K562 (cell line): ENCODE results near the gene RUNX1. TPM values are rescaled to one million over a fixed set of nuclear protein-coding genes. Genes with fewer than 3 reads are reported as not detected.

Experiments
- CBFB ChIP-seq: sonication (generic); formaldehyde crosslinking; IDR thresholded peaks from 2 replicates; pipeline ENCODE4 v1.4.0; 2020; ENCODE audit warnings: mild to moderate bottlenecking, missing genetic modification reagents
- E2F3 ChIP-seq: fragments of 250-450 bp; sonication (Bioruptor Pico); IDR thresholded peaks from 2 replicates; pipeline ENCODE4 v1.4.0; 2020; ENCODE audit warnings: mild to moderate bottlenecking
- FOS ChIP-seq: IDR thresholded peaks from 3 replicates; pipeline ENCODE4 v1.6.1; 2011; ENCODE audit not compliant: insufficient read length; ENCODE audit errors: extremely low read depth
- MEF2D ChIP-seq: conservative IDR thresholded peaks from 2 replicates; pipeline ENCODE4 v1.6.1; 2016; ENCODE audit warnings: low read depth, missing genetic modification characterization, missing compliant biosample characterization
- PHTF2 ChIP-seq: fragments of 250-450 bp; sonication (Bioruptor Pico); IDR thresholded peaks from 2 replicates; pipeline ENCODE4 v1.5.0; 2021; ENCODE audit warnings: mild to moderate bottlenecking
- SIN3B ChIP-seq: fragments of 450-650 bp; IDR thresholded peaks from 2 replicates; pipeline ENCODE4 v1.6.1; 2017; ENCODE audit warnings: low read depth, mild to moderate bottlenecking, moderate library complexity
- ZKSCAN8 ChIP-seq: fragments of 200-800 bp; sonication (Bioruptor generic); IDR thresholded peaks from 2 replicates; pipeline ENCODE4 v1.6.1; 2016; ENCODE audit warnings: missing genetic modification characterization, missing compliant biosample characterization
- ZNF830 ChIP-seq: fragments of 250-450 bp; sonication (Bioruptor Pico); IDR thresholded peaks from 2 replicates; pipeline ENCODE4 v1.5.0; 2021; ENCODE audit warnings: mild to moderate bottlenecking
- polyA plus RNA-seq, 8 experiments: library from polyadenylated mRNA; depleted of rRNA in 4 of 8; stranded (reverse) in 5 of 8; unstranded in 3 of 8; fragments of >200 nt; fragmentation: Nextera tagmentation in 2 of 8; fragmentation: Illumina TruSeq in 1 of 8; extraction: Ambion mirVana in 2 of 8; extraction: Trizol in 1 of 8; gene quantifications; 2 replicates each; pipeline versions ENCODE4 v1.2.1 to v1.2.3, GENCODE V29; 2011 to 2014; ENCODE audit warnings: inconsistent platforms in 1 of 8, missing spikeins in 1 of 8
- total RNA-seq, 7 experiments: library from RNA; depleted of rRNA in 6 of 7; stranded (reverse); fragments of >200 nt in 6 of 7; fragmentation: Illumina TruSeq in 2 of 7; extraction: Trizol in 2 of 7; gene quantifications; 2 replicates each; pipeline versions ENCODE4 v1.2.1 to v1.2.3, GENCODE V29; 2011 to 2021; ENCODE audit warnings: low replicate concordance in 1 of 7
- TF ChIP-seq, protein P1 (sequence below): fragments of 450-650 bp; IDR thresholded peaks from one replicate; pipeline ENCODE4 v1.6.1; 2018; ENCODE audit warnings: mild to moderate bottlenecking, moderate library complexity; ENCODE audit not compliant: partially characterized antibody
- TF ChIP-seq, protein P2 (sequence below): fragments of 450-650 bp; IDR thresholded peaks from 2 replicates; pipeline ENCODE4 v1.6.1; 2016; ENCODE audit warnings: mild to moderate bottlenecking
- TF ChIP-seq, protein P3 (sequence below): fragments of 250-450 bp; sonication (Bioruptor Pico); IDR thresholded peaks from 2 replicates; pipeline ENCODE4 v1.4.0; 2020
- TF ChIP-seq, protein P4 (sequence below): fragments of 450-650 bp; formaldehyde crosslinking; IDR thresholded peaks from 2 replicates; pipeline ENCODE4 v1.4.0; 2020; ENCODE audit warnings: mild to moderate bottlenecking, moderate library complexity
- TF ChIP-seq, protein P5 (sequence below): IDR thresholded peaks from 2 replicates; pipeline ENCODE4 v1.6.1; 2011; ENCODE audit warnings: borderline replicate concordance, low read depth, mild to moderate bottlenecking, moderate library complexity, low read length; ENCODE audit not compliant: insufficient read depth, poor library complexity, severe bottlenecking

Gene RUNX1
- total and polyA plus RNA-seq, 9 of the 15 experiments (the other 6 are each of a cell fraction or from before 2014, with no cell fraction given) = 2.2 to 68.6 (median 17.8) TPM

DNA sequence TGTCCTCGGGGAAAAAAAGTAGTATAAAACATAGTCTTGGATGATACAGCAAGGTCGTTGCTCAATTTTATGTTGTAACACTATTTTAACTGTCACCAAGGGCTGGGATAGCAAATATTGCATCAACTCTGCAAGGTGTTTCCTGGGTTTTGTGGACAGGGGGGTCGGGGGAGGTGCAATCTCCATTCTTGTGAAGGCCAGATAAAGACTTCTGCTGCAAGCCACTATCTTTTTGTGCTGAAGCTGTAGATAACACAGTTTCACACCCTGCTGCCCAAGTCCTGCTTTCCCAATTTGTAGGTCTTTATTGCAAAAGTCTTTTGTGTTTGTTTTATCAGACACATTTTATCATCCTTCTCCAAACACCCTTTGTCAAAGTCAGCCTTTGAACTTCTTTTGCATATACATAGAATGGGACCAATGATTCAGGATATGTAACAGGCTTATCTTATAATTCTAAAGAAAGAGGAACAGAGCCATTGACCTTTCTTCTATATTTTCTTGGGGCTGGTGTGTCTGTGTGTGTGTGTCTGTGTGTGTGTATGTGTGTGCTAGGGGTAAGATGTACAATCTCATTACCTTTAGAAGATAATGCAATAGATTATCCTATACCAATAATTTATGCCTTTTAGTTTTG lies 140.6 kb downstream of the RUNX1 start (continued):
- TF ChIP-seq, protein P1, sequence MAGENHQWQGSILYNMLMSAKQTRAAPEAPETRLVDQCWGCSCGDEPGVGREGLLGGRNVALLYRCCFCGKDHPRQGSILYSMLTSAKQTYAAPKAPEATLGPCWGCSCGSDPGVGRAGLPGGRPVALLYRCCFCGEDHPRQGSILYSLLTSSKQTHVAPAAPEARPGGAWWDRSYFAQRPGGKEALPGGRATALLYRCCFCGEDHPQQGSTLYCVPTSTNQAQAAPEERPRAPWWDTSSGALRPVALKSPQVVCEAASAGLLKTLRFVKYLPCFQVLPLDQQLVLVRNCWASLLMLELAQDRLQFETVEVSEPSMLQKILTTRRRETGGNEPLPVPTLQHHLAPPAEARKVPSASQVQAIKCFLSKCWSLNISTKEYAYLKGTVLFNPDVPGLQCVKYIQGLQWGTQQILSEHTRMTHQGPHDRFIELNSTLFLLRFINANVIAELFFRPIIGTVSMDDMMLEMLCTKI = no peak
- no peak for TF ChIP-seq PHTF2 (CRISPR knock-in tag)
- TF ChIP-seq, protein P2, sequence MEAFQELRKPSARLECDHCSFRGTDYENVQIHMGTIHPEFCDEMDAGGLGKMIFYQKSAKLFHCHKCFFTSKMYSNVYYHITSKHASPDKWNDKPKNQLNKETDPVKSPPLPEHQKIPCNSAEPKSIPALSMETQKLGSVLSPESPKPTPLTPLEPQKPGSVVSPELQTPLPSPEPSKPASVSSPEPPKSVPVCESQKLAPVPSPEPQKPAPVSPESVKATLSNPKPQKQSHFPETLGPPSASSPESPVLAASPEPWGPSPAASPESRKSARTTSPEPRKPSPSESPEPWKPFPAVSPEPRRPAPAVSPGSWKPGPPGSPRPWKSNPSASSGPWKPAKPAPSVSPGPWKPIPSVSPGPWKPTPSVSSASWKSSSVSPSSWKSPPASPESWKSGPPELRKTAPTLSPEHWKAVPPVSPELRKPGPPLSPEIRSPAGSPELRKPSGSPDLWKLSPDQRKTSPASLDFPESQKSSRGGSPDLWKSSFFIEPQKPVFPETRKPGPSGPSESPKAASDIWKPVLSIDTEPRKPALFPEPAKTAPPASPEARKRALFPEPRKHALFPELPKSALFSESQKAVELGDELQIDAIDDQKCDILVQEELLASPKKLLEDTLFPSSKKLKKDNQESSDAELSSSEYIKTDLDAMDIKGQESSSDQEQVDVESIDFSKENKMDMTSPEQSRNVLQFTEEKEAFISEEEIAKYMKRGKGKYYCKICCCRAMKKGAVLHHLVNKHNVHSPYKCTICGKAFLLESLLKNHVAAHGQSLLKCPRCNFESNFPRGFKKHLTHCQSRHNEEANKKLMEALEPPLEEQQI = peak; percentile 100
- no peak for TF ChIP-seq FOS
- 0 out of 2 replicates have a peak, but pooled peaks have one; percentile 68 for TF ChIP-seq ZNF830 (CRISPR knock-in tag)
- TF ChIP-seq, protein P3, sequence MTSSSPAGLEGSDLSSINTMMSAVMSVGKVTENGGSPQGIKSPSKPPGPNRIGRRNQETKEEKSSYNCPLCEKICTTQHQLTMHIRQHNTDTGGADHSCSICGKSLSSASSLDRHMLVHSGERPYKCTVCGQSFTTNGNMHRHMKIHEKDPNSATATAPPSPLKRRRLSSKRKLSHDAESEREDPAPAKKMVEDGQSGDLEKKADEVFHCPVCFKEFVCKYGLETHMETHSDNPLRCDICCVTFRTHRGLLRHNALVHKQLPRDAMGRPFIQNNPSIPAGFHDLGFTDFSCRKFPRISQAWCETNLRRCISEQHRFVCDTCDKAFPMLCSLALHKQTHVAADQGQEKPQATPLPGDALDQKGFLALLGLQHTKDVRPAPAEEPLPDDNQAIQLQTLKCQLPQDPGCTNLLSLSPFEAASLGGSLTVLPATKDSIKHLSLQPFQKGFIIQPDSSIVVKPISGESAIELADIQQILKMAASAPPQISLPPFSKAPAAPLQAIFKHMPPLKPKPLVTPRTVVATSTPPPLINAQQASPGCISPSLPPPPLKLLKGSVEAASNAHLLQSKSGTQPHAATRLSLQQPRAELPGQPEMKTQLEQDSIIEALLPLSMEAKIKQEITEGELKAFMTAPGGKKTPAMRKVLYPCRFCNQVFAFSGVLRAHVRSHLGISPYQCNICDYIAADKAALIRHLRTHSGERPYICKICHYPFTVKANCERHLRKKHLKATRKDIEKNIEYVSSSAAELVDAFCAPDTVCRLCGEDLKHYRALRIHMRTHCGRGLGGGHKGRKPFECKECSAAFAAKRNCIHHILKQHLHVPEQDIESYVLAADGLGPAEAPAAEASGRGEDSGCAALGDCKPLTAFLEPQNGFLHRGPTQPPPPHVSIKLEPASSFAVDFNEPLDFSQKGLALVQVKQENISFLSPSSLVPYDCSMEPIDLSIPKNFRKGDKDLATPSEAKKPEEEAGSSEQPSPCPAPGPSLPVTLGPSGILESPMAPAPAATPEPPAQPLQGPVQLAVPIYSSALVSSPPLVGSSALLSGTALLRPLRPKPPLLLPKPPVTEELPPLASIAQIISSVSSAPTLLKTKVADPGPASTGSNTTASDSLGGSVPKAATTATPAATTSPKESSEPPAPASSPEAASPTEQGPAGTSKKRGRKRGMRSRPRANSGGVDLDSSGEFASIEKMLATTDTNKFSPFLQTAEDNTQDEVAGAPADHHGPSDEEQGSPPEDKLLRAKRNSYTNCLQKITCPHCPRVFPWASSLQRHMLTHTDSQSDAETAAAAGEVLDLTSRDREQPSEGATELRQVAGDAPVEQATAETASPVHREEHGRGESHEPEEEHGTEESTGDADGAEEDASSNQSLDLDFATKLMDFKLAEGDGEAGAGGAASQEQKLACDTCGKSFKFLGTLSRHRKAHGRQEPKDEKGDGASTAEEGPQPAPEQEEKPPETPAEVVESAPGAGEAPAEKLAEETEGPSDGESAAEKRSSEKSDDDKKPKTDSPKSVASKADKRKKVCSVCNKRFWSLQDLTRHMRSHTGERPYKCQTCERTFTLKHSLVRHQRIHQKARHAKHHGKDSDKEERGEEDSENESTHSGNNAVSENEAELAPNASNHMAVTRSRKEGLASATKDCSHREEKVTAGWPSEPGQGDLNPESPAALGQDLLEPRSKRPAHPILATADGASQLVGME (CRISPR knock-in tag) = peak; percentile 56; the same call in 1 of the 2 replicates
- TF ChIP-seq ZKSCAN8 (CRISPR knock-in tag) = peak; percentile 91
- TF ChIP-seq, protein P4, sequence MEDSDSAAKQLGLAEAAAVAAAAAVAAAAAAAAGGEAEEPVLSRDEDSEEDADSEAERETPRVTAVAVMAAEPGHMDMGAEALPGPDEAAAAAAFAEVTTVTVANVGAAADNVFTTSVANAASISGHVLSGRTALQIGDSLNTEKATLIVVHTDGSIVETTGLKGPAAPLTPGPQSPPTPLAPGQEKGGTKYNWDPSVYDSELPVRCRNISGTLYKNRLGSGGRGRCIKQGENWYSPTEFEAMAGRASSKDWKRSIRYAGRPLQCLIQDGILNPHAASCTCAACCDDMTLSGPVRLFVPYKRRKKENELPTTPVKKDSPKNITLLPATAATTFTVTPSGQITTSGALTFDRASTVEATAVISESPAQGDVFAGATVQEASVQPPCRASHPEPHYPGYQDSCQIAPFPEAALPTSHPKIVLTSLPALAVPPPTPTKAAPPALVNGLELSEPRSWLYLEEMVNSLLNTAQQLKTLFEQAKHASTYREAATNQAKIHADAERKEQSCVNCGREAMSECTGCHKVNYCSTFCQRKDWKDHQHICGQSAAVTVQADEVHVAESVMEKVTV (CRISPR knock-in tag) = peak; percentile 9; the same call in 1 of the 2 replicates
- TF ChIP-seq, protein P5, sequence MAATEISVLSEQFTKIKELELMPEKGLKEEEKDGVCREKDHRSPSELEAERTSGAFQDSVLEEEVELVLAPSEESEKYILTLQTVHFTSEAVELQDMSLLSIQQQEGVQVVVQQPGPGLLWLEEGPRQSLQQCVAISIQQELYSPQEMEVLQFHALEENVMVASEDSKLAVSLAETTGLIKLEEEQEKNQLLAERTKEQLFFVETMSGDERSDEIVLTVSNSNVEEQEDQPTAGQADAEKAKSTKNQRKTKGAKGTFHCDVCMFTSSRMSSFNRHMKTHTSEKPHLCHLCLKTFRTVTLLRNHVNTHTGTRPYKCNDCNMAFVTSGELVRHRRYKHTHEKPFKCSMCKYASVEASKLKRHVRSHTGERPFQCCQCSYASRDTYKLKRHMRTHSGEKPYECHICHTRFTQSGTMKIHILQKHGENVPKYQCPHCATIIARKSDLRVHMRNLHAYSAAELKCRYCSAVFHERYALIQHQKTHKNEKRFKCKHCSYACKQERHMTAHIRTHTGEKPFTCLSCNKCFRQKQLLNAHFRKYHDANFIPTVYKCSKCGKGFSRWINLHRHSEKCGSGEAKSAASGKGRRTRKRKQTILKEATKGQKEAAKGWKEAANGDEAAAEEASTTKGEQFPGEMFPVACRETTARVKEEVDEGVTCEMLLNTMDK = no peak
- no peak for TF ChIP-seq CBFB (CRISPR knock-in tag)
- TF ChIP-seq SIN3B = no peak
- peak; percentile 50; the same call in 1 of the 2 replicates for TF ChIP-seq E2F3 (CRISPR knock-in tag)
- TF ChIP-seq MEF2D (tag) = peak; percentile 93
